Tibial nerve (tissue), 3 donors: ENCODE results near the gene GPR3.

Experiments used
- CTCF ChIP-seq, 5 experiments: fragments of 200-600 bp in 3 of 5; fragments of 450-650 bp in 2 of 5; sonication (generic) in 3 of 5; IDR thresholded peaks; one replicate each; pipeline ENCODE4 v1.5.1; 2016 to 2019; ENCODE audit warnings: antibody characterized with exemption in 5 of 5, mild to moderate bottlenecking in 3 of 5, moderate library complexity in 2 of 5
- POLR2A ChIP-seq, 2 donors: fragments of 450-650 bp; IDR thresholded peaks; one replicate each; pipeline ENCODE4 v1.6.1; 2017; ENCODE audit warnings: antibody characterized with exemption in 2 of 2, mild to moderate bottlenecking in 2 of 2, moderate library complexity in 2 of 2

DNA sequence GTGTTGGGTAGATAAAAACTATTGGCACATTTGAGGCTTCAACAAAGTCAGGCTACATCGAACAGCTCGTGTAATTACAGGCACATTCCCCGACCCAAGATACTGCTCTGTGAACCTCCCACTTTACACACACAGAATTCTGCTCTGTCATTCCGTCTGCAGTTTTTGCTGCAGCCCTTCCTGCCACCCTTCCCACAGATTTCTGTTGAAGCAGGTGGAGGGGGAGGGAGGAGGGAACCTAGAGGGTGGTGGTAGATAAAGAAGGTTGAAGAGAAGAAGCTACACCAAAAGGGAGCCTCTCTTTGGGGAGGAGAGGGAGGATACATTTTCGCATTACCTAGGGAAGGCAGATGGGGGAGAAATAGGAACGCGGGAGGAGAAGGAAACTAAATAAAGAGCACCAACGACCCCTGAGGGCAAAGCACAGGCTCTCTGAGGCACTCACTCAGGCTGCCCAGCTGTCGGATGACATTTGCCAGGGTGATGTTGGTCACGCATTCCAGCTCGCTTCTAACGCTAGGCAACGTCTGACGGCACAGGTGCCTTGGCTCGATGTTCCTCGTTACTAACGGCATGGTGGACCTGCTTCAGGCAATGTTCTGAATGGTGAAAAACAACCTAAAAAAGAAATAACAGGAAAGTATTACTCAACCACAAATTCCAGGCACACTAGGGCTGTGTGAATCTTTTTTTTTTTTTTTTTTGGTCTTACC lies 36.0 kb downstream of the GPR3 start:
- TF ChIP-seq POLR2A (IDR thresholded peaks at IDR 0.05) (no peak), CTCF (IDR thresholded peaks at IDR 0.05) (no peak)
